HG02588 (cell line): Measurements from ENCODE around the gene ANXA2.
"Not testable (repeated sequence)": the region's sequence is repeated elsewhere in the genome, so short reads cannot be mapped to it uniquely, and the experiment has no call there.

Experiments
- ATAC-seq: cut with Tn5 transposase; IDR thresholded peaks from one replicate; pipeline ENCODE4 v1.9.1; 2021; ENCODE audit warnings: mild to moderate bottlenecking, moderate library complexity; ENCODE audit not compliant: unreplicated experiment

ANXA2 gene

GRCh38 chr15:60397772-60398445 lies at the start of gene ANXA2:
Gene ANXA2 (minus strand): TSS chr15:60397986. CDS start chr15:60386075, 11,911 bp downstream.
- ATAC-seq: peak; percentile 72

- no peak for ATAC-seq
Measured at GRCh38 chr15:60444289-60444912, 46.6 kb upstream of the ANXA2 start.

GRCh38 chr15:60442763-60443162 lies 45.0 kb upstream of the ANXA2 start:
- ATAC-seq: no peak

GRCh38 chr15:60442031-60442650 lies 44.4 kb upstream of the ANXA2 start:
- no peak for ATAC-seq

GRCh38 chr15:60441331-60441730 lies 43.5 kb upstream of the ANXA2 start:
- ATAC-seq: no peak

- ATAC-seq: no peak
Measured at GRCh38 chr15:60438646-60439045, 40.9 kb upstream of the ANXA2 start.

GRCh38 chr15:60428935-60429334 lies 31.1 kb upstream of the ANXA2 start:
- ATAC-seq: no peak

GRCh38 chr15:60426870-60427508 lies 29.2 kb upstream of the ANXA2 start:
- ATAC-seq: no peak

GRCh38 chr15:60425461-60425860 lies 27.7 kb upstream of the ANXA2 start:
- ATAC-seq: no peak

- no peak for ATAC-seq
Measured at GRCh38 chr15:60424006-60424405, 26.2 kb upstream of the ANXA2 start.

- ATAC-seq: no peak
Measured at GRCh38 chr15:60423537-60423936, 25.8 kb upstream of the ANXA2 start.

- ATAC-seq: no peak
Measured at GRCh38 chr15:60421544-60421943, 23.8 kb upstream of the ANXA2 start.

- ATAC-seq: no peak
Measured at GRCh38 chr15:60420203-60420716, 22.5 kb upstream of the ANXA2 start.

GRCh38 chr15:60419753-60420152 lies 22.0 kb upstream of the ANXA2 start:
- no peak for ATAC-seq

- no peak for ATAC-seq
Measured at GRCh38 chr15:60418096-60418495, 20.3 kb upstream of the ANXA2 start.

GRCh38 chr15:60417112-60417511 lies 19.3 kb upstream of the ANXA2 start:
- no peak for ATAC-seq

GRCh38 chr15:60416484-60416883 lies 18.7 kb upstream of the ANXA2 start:
- ATAC-seq: no peak

GRCh38 chr15:60414016-60414682 lies 16.4 kb upstream of the ANXA2 start:
- ATAC-seq: no peak

- ATAC-seq: no peak
Measured at GRCh38 chr15:60413231-60413824, 15.5 kb upstream of the ANXA2 start.

- ATAC-seq: not testable (repeated sequence)
Measured at GRCh38 chr15:60412807-60413206, 15.0 kb upstream of the ANXA2 start.
